Measurements from ENCODE around the gene BCAN.
A peak's percentile ranks its signal among the peaks of the same experiment; 100 is the strongest.
"Not testable (repeated sequence)": the region's sequence is repeated elsewhere in the genome, so short reads cannot be mapped to it uniquely, and the experiment has no call there.

The BCAN gene

DNA sequence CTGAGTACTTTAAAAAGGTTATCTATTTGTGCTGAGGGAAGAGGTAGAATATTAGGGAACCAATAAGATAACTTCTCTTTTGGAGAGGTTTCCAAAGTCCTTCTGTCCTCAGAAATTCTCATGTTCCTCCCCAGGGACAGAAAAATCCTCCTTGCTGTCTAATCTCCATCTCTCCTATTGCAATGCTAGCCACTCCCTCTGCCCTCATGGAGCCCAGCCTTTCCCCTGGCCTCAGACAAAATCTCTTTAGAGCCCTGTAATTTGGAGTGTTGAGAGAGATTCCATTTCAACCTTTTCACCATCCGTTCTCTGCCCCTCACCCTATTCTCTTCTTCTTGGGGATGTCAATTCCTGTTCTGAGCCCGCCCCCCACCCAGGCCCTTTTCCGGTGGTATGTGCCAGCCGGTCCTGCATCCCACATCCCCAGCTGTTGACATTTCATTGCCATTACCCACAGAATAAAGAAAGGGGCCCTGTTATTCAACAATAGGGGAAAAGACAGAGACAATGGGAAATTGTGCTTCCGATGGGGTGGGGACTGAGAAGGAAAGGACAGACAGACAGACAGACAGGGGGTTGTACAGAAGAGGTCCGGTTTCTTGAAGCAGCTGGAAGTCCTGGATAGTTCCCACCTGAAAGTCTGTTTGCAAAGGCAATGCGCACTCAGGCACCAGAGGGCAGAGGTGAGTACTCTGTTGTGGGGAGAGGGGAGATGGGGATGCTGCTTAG, 22.9 kb upstream of the BCAN start, which contains the start of gene HAPLN2:
Gene HAPLN2 (plus strand): TSS at position 563 of the 729 bp plus-strand sequence. CDS start 4,076 bp downstream, outside the sequence.
- no peak for DNase-seq

DNA sequence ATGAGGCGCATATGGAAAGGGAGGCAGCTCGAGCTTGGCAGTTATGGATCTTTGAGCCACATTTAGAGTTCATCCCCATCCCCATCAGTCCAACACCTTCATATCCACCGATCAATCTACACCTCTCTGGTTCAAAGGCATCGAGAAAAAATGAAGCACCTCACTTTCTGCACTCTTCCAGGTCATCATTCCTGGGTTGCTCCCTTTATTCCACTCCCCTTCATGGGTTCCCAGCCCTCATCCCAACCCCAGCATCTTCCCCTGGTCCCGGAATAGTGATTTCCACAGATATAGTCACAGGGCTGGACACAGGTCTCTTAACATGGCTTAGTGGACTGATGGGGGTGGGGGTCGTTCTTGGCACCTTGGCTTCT, 22.3 kb upstream of the BCAN start:
- no peak for DNase-seq

DNA sequence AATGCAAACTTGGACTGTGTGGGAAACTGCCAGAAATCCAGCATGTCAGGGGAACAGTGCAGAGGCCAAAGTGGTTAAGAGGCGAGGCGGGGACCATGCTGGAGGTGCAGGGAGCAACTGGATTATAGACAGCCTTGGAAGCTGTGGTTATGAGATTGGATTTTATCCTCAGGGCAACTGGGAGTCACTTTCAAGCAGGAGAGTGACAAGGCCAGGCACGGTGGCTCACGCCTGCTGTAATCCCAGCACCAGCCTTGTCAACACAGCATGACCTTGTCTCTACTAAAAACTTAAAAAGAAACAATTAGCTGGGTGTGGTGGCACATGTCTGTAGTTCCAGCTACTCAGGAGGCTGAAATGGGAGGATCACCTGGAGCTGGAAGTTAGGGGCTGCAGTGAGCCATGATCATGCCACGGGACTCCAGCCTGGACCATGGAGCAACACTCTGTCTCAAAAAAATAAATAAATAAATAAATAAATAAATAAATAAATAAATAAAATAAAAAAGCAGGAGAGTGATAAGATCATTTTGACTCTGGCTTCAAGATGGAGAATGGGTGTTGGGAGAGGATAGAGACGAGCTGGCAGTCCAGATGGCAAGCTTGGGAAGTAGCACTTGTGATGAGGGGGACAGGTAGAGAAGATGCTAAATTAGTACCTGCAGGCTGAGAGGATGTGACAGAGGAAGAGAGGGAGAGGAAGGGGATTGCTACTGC, 19.2 kb upstream of the BCAN start:
- no peak for DNase-seq

DNA sequence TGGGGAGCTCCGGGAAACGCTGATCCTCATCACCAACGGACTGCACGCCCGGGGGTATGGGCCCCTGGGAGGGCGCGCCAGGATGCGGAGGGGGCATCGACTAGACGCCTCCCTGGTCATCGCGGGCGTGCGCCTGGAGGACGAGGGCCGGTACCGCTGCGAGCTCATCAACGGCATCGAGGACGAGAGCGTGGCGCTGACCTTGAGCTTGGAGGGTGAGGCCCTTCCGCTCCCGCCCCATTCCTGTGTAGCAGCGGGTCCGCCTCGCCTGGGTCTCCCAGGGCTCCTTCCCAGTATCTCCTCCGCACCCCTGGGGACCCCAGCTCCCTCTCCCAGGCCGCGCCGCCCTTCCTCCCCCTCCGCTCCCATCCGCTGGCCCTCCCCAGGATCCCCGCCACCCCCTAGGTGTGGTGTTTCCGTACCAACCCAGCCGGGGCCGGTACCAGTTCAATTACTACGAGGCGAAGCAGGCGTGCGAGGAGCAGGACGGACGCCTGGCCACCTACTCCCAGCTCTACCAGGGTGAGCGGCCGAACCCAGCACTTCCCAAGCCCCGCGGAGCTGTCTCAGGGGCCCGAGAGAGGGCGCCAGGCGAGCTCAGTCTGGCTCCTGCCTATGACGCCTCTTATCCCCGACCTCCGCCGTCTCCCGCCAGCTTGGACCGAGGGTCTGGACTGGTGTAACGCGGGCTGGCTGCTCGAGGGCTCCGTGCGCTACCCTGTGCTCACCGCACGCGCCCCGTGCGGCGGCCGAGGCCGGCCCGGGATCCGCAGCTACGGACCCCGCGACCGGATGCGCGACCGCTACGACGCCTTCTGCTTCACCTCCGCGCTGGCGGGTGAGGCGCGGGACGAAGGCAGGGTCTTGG, 17.7 kb upstream of the BCAN start:
- peak; percentile 61 for DNase-seq

DNA sequence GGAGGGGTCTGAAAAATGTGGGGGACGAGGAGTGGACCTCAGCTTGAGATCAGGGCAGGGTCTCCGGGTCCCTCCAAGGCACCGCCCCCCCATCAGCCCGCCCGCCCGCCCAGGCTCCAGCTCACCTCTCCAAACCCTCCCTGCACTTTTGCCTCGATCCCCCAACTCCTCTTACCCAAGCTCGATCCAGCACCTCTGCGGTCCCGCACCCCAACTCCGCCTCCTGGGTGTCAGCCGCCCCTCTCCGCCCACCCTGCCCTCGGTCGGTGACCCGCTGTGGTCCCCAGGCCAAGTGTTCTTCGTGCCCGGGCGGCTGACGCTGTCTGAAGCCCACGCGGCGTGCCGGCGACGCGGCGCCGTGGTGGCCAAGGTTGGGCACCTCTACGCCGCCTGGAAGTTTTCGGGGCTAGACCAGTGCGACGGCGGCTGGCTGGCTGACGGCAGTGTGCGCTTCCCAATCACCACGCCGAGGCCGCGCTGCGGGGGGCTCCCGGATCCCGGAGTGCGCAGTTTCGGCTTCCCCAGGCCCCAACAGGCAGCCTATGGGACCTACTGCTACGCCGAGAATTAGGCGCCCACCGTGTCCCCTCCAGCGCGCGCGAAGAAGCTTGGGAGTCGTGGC, 17.0 kb upstream of the BCAN start:
- no peak for DNase-seq

DNA sequence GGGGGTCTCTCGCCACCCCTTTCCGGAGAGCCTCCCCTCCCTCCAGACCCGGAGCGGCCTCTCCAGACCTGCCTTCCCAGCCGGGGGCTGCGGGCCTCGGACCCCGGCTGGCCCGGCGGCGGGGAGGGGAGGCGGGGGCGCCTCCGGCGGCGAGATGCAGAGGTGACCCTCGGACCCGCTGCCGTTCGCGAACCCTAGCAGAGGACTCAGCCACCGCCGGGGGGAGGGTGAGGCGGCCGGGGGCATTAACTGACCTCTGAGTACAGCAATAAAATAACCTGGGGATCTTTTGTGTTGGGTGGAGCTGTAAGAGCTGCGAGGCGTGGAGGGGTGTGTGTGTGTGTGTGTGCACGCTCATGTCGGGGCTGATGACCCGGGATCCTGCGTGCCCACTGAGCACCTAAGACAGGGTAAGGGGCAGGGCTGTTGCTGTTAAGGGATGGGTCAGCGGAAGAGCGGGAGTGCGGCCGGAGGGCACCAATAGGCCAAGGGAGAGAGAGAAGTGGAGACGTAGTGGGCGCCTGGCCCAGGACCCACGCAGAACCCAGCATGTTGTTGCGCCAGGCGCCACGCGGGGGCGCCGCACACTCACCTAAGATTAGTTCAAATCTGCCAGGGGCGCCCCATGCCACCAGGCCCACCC, 16.4 kb upstream of the BCAN start:
- peak; percentile 36 for DNase-seq

DNA sequence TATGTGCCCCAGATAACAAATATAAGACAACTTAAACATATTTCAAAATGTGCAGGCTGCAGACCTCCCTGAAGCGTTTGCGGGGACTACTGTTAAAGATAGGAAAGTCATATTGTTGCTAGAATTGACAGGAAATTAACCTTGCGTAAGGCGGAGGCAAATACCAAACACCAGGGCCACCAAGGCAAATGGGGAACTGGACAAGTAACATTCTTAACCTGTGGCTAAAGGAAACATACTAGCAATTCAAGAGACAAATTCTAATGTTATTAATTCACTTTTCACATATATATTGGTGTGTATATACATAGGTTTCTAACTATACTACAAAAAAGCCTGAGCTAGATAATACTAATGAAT, 15.9 kb upstream of the BCAN start:
- DNase-seq, result no peak

DNA sequence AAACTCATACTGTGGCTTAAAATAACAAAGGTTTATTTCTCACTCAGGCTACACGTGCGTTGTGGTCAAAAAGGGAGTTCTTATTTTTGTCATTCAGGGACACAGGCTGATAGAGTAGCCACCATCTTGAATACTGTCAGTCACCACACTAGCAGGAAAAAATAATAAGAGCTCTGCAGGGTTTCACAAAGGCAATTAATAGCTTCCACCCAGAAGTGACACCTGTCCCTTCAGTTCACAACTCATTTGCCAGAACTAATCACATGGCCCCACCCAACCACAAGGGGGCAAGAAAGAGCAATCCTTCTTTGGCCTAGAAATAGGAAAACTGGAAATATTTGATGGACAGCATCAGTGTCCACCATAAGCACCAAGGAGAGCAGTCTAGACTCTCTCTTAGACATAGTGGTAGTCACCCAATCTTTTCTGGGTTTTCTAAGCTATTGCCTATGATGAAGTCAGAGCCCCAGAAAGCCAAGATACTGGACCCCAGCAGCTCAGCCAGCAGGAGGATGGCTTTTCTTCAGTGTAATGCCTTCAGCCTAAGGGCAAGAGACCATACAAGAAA, 14.5 kb upstream of the BCAN start:
- peak; percentile 53 for DNase-seq

DNA sequence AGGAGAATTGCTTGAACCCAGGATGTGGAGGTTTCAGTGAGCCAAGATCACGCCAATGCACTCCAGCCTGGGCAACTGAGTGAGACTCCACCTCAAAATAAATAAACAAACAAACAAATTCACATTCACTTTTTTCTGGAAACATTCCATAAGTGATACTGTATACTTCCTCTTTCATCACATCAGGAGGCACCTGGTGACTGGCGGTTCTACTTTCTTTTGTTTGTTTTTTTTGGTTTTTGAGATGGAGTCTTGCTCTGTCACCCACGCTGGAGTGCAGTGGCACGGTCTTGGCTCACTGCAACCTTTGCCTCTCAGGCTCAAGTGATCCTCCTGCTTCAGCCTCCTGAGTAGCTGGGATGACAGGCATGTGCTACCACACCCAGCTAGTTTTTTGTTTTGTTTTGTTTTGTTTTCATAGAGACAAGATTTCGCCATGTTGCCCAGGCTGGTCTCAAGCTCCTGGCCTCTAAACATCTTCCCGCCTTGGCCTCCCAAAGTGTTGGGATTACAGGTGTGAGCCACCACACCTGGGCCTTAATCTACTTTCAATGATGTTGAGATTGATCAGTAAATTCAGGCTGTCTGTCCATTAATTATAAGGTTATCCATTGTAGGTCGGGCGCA, 12.0 kb upstream of the BCAN start:
- no peak for DNase-seq

DNA sequence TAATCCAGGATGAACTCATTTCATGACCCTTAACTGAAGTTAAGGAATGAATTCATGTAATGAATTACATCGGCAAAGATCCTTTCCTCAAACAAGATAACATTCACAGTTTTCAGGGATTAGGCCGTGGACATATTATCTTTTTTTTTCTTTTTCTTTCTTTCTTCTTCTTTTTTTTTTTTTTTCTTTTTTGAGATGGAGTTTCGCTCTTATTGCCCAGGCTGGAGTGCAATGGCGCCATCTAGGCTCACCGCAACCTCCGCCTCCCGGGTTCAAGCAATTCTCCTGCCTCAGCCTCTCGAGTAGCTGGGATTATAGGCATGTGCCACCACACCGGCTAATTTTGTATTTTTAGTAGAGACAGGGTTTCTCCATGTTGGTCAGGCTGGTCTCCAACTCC, 10.8 kb upstream of the BCAN start:
- not testable (repeated sequence) for DNase-seq

DNA sequence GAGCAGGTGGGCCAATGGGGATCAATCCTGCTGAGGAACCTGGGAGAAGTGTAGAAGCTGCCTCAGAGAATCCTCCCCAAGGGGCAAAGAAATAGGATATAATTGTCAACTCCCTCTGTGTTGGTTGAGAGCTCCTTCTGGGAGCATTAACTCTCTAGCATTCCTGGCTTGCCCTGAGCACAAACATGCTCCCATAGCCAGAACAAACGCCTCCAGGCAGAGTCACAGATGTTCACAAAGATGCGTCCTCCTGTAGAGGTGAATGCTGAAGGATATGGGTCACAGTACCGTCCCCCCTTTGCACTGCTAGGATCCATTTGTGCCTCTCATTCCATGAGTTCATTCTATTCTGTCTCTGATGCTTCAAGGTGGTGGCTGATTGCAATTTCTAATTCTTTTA, 9.6 kb upstream of the BCAN start:
- no peak for DNase-seq

DNA sequence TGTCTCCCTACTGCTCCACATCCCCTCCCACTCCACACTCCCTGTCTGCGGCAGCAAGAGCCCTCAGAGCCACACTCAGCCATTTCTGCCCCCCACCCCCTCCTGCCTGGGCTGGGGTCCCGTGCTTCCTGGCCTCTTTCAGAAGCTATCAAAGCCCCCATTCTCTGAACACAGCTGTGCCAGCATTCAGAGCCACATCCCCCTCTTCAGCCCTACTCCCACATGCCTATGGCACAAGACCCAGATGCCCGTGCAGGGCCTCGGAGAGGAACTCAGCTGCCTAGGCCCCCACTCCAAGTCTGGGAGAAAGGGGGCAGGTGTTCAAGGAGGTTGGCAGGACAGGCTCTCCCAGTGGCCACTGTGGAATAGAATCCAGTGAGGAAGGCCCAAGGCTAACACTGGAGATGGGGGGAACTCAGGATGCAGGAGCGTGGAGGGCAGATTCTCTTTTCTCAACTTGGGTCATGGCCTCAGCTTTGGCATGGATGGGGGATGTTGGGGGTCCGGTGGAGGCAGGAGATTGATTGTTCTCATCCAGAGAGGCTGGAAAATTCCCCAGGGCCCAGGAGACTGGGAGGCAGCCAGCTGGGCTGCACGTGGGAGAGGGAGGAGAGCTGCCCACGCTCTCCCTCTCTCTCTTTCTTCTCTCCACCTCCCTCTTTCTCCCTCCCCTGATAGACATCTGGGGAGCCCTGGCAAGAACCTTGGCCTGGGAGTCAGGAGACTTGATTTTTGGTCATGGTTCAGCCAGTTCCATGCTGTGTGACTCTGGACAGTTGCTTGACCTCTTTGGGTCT, 3.5 kb upstream of the BCAN start:
- DNase-seq, result no peak

DNA sequence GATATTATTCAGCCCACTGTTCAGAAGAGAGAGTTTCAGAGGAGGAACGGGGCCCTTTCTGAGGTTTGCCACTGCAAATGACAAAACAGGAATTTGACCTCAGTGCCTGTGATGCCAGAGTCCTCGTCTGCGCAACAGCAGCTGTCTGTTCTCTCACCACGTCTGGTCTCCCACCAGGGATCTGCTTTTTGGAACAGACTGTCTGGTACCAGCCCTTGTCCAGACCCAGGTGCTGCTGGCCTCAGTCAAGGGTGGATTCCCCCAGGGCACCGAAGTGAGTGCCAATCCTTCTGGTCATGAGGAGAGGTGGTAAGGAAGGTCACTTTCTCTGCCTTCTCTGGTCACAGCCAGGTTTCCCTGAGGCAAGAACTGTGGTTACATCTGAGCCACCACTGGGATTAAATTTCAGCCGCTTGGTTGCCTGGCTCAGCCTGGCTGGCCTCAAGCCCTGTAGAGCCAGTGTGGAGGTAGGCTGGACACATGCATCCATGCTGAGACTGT, 2.3 kb upstream of the BCAN start:
- peak; percentile 55 for DNase-seq

DNA sequence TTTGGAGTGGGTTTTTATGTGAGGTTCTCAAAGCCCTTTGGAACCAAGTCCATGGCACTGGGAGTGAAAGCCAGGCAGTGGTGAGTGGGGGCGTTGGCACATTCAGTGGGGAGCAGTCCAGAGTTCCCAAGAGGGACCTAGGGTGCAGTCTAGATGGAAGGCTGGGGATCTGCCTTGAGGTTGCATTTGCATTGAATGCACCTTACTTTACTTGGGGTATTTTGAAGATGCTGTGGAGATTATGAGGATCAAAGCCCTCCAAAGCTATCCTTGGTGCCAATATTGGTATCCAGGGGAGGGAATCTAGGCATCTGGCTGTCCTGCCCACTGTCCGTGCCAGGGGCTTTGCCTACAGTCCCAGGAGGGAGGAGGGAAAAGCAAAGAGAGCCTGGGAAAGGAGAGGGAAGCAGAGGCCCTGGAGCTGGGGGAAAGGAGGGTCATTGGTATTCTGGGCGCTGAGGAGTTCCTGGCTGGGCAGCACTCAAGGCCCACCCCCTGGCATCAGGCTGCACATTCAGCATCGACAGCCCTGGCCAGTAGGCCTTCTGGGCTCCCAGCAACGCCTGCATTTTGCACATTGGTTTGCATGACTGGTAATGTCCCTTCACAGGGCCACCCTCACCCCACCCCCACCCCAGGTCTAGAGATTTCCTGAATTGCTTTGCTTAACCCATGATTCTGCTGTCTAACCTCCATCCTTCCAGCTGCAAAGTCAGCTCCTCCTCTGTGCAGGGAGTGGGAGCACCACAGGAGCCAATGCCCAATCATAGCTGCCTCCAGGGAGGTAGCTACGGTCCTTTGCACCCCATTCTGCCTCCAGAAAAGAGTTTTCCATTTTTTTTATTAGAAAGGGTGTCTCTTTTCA, 843 bp upstream of the BCAN start:
- no peak for DNase-seq

DNA sequence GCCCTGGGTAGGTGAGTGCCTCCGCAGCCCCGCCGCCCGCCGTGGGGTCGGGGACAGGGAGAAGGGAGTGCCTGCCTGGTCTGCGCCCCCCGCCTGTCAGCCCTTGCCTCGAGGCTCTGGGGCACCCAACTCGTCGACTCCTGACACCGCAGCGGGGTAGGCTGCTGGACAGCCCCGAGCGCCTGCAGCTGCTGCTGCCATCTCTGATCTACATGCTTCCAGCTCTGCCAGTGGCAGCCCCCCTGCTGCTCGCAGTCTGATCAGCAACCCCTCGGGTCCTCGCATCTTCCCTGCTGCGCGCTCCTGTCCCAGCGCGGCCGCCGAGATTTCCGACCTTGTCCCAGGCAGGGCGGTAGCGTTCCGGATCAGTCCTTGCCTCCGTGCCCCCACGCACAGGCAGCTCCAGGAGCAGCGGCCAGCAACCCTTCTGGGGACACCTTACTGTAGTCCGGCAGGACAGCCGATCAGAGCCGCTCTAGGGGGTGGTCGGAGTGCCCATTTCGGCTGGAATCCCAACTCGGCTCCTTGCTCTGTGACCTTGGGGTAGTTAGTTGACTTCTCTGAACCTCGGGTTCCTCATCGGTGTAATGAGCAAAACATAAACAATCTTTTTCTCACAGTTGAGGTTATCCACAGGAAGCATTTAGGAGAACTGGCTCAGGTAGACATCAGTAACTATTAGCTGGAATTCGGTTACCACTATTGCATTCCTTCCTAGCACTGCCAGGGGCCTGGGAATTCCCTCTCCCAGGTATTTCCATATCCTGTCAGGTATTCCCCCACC, 540 bp downstream of the BCAN start:
- no peak for DNase-seq

DNA sequence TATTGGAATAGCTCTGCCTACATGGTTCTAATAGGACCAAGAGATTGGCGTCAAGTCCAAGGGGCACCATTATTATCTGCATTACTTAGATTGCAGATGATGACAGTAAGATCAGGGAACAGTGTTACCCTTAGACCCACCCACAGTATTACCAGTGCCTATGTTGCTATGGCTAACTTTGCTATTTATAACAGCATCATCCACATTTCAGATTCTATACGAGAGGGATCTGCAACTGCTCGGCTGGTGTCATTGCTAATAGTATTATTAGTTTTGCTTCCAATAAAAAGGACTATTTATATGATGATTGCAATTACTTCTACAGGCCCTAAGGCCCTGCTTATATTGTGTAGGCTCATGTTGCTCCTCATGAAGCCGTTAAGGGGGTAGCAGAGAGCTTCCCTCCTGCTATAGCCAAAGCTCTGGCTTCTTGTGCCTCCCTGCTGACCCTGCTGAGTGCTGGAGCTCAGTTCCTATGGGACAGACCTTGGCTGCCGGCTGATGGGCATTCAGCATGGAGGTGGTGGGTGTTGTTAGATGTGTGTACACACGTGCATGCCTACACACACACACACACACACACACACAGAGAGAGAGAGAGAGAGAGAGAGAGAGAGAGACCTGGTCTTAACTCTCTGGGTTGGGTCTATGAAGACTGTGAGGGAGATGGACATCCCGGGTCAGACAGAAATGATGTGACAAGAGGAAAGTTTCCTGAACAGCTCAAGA, 1.3 kb downstream of the BCAN start:
- no peak for DNase-seq

DNA sequence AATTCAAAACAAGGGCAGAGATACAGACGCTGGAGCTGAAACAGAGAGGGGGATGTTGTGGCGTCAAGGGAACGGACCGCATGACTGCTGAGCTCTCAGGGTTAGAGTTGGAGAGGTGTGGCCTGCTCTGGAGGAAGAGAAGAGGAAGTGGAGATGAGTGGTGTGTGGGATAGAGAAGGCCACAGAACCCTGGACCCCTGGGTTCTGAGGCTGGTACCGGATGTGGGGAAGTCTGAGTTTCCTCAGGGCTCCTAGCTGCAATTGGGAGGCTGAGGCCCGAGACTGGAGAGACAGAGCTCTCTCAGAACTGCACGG, 1.8 kb downstream of the BCAN start:
- DNase-seq, result no peak

DNA sequence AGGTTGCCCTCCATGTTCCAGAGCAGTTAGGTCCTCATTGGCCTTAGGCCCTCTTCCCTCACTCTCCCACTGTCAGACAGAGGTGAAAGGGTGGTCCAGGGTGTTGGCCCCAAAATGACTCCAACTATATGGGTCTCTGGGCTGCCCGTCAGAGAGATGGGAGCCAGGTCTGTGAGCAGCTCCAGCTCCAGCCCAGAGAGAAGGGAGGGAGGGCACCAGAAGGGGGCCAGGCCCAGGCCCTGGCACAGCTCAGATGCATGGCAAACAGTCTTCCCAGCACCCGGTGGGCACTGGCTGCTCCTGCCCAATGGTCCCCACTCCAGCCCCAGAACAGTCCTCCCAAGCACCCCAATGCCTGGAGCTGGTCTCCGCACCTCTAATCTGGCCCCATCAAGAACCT, 2.2 kb downstream of the BCAN start:
- no peak for DNase-seq
